GM12878 (cell line): ENCODE results near the gene FBN2. TPM values are rescaled to one million over a fixed set of nuclear protein-coding genes. Genes with fewer than 3 reads are reported as not detected.

ENCODE experiments used
- ATAC-seq: fragments of 200-7000 bp; cut with Tn5 transposase; 3 replicates; pipeline ENCODE4 v1.9.1; 2020; ENCODE audit warnings: mild to moderate bottlenecking, moderate library complexity
- BruUV-seq: library from RNA; stranded (reverse); fragments of 400-500 nt; replicated peaks from 2 replicates; lab custom pipeline; 2021; lab: Mats Ljungman, UMichigan
- CTCF ChIA-PET: fragments of 300-600 bp; sonication (Branson Sonifier 250); formaldehyde crosslinking; extraction: SDS; loops from one replicate; lab custom pipeline; 2021; ENCODE audit warnings: inconsistent platforms; lab: Yijun Ruan, JAX
- POLR2A ChIA-PET: fragments of 350-600 bp; formaldehyde crosslinking; extraction: SDS; loops from one replicate; lab custom pipeline; 2021; ENCODE audit warnings: inconsistent platforms; lab: Charles Lee
- RAD21 ChIA-PET: fragments of 300-600 bp; sonication (Branson Sonifier 250); formaldehyde crosslinking; loops from one replicate; lab custom pipeline; 2023; ENCODE audit warnings: antibody characterized with exemption; ENCODE audit not compliant: unreplicated experiment; lab: Charles Lee
- SMC1A ChIA-PET: fragments of 300-600 bp; sonication (Branson Sonifier 250); formaldehyde crosslinking; loops from one replicate; lab custom pipeline; 2023; ENCODE audit not compliant: unreplicated experiment, uncharacterized antibody; lab: Charles Lee
- DNase-seq: peaks from one replicate; pipeline ENCODE4 v3.0.0-alpha.2; 2011; ENCODE audit warnings: low read depth, low spot score
- FAIRE-seq: peaks from 3 replicates; lab custom pipeline; 2011; peaks lifted over from hg19 to GRCh38; lab: Jason Lieb, UNC
- H2AFZ ChIP-seq: 2 replicates; pipeline ENCODE4 v1.6.0; 2011; ENCODE audit warnings: low read depth, low read length, control low read depth; ENCODE audit not compliant: control insufficient read depth
- H3K27ac ChIP-seq: 2 replicates; pipeline ENCODE4 v1.5.1; 2011; ENCODE audit warnings: control low read depth; ENCODE audit not compliant: control insufficient read depth, insufficient read depth
- H3K27me3 ChIP-seq, 2 experiments: replicated peaks in 1 of 2; 2 replicates each; pipeline versions ENCODE4 v1.6.0 to v1.6.1; 2011; ENCODE audit warnings: low read length in 1 of 2; ENCODE audit not compliant: control insufficient read depth in 2 of 2, insufficient read depth in 2 of 2
- H3K36me3 ChIP-seq, 2 experiments: 2 replicates each; pipeline ENCODE4 v1.5.1; 2011; ENCODE audit warnings: low read length in 1 of 2; ENCODE audit not compliant: control insufficient read depth in 2 of 2, insufficient read depth in 2 of 2
- H3K4me1 ChIP-seq: 2 replicates; pipeline ENCODE4 v1.6.1; 2011; ENCODE audit warnings: mild to moderate bottlenecking, low read length, moderate library complexity, mixed read lengths; ENCODE audit not compliant: control insufficient read depth, insufficient read depth
- H3K4me2 ChIP-seq: 2 replicates; pipeline ENCODE4 v1.6.0; 2011; ENCODE audit warnings: control low read depth; ENCODE audit not compliant: control insufficient read depth, insufficient read depth
- H3K4me3 ChIP-seq: fragments of 200-600 bp; sonication (generic); 2 replicates; pipeline ENCODE4 v1.5.1; 2016
- H3K79me2 ChIP-seq: 2 replicates; pipeline ENCODE4 v1.6.0; 2011; ENCODE audit warnings: low read length; ENCODE audit not compliant: control insufficient read depth, insufficient read depth
- H3K9ac ChIP-seq: 2 replicates; pipeline ENCODE4 v1.8.0; 2011; ENCODE audit warnings: low read length, control low read depth, mixed read lengths; ENCODE audit not compliant: control insufficient read depth, insufficient read depth
- H3K9me3 ChIP-seq: replicated peaks from 3 replicates; pipeline ENCODE4 v1.5.1; 2011; ENCODE audit warnings: mild to moderate bottlenecking, low read length; ENCODE audit not compliant: control insufficient read depth, insufficient read depth
- H4K20me1 ChIP-seq: 2 replicates; pipeline ENCODE4 v1.6.0; 2011; ENCODE audit not compliant: control insufficient read depth, insufficient read depth
- ASH2L ChIP-seq: fragments of 300-600, 200-600 bp; sonication (generic); IDR thresholded peaks from 2 replicates; pipeline ENCODE4 v1.6.1; 2017; ENCODE audit warnings: low read depth, mild to moderate bottlenecking, borderline replicate concordance
- E4F1 ChIP-seq: fragments of 450-650 bp; IDR thresholded peaks from 2 replicates; pipeline ENCODE4 v1.6.1; 2018; ENCODE audit warnings: borderline replicate concordance, mild to moderate bottlenecking; ENCODE audit not compliant: partially characterized antibody
- EGR1 ChIP-seq, 2 experiments: IDR thresholded peaks; 1 replicate in 1 of 2; 2 replicates in 1 of 2; pipeline ENCODE4 v1.6.1; 2011 to 2012; ENCODE audit warnings: low read depth in 2 of 2, low read length in 2 of 2, borderline replicate concordance in 1 of 2, mild to moderate bottlenecking in 1 of 2, moderate library complexity in 1 of 2
- IKZF1 ChIP-seq: fragments of 450-650 bp; conservative IDR thresholded peaks from 2 replicates; pipeline ENCODE4 v1.6.1; 2017; ENCODE audit warnings: antibody characterized with exemption, mild to moderate bottlenecking
- MEF2B ChIP-seq: fragments of 450-650 bp; IDR thresholded peaks from 2 replicates; pipeline ENCODE4 v1.6.1; 2018; ENCODE audit warnings: mild to moderate bottlenecking, moderate library complexity; ENCODE audit not compliant: partially characterized antibody, poor library complexity, severe bottlenecking
- NBN ChIP-seq: fragments of 450-650 bp; IDR thresholded peaks from 2 replicates; pipeline ENCODE4 v1.6.1; 2016
- NFXL1 ChIP-seq: fragments of 450-650 bp; IDR thresholded peaks from 2 replicates; pipeline ENCODE4 v1.6.1; 2017; ENCODE audit warnings: antibody characterized with exemption, mild to moderate bottlenecking, borderline replicate concordance
- RAD21 ChIP-seq: IDR thresholded peaks from 2 replicates; pipeline ENCODE4 v1.6.1; 2011; ENCODE audit warnings: mild to moderate bottlenecking, low read depth, low read length, moderate library complexity; ENCODE audit not compliant: insufficient read depth
- RELA ChIP-seq: fragments of 450-650 bp; IDR thresholded peaks from 2 replicates; pipeline ENCODE4 v1.8.0; 2014; ENCODE audit warnings: borderline replicate concordance; ENCODE audit not compliant: partially characterized antibody
- ZNF592 ChIP-seq: fragments of 450-650 bp; IDR thresholded peaks from 2 replicates; pipeline ENCODE4 v1.6.1; 2017; ENCODE audit warnings: mild to moderate bottlenecking, moderate library complexity
- WGBS: methylation state at CpG from one replicate; pipeline ENCODE4 v1.1.6; 2016; ENCODE audit warnings: low lambda C conversion rate; ENCODE audit not compliant: insufficient replicate concordance, insufficient coverage; ENCODE audit errors: missing lambda C conversion rate; 5-methylcytosine and 5-hydroxymethylcytosine counted together
- in situ Hi-C: fragments of 300-500 bp; cut with MboI; formaldehyde crosslinking; loops from 9 replicates; pipeline ENCODE4 v1.14.3; 2018; ENCODE audit warnings: mixed read lengths
- intact Hi-C: fragments of 100-400 bp; cut with micrococcal nuclease; formaldehyde crosslinking; loops from one replicate; pipeline ENCODE4 v1.14.2; 2022; ENCODE audit not compliant: unreplicated experiment
- polyA plus RNA-seq, 11 experiments: library from polyadenylated mRNA; depleted of rRNA in 4 of 11; unstranded in 6 of 11; stranded (reverse) in 5 of 11; fragments of >200 nt; fragmentation: Nextera tagmentation in 4 of 11; fragmentation: Illumina TruSeq in 1 of 11; extraction: Ambion mirVana in 4 of 11; extraction: Trizol in 1 of 11; gene quantifications; 1 replicate in 1 of 11; 2 replicates in 10 of 11; pipeline versions ENCODE4 v1.2.1 to v1.2.3, GENCODE V29; 2011 to 2016; ENCODE audit warnings: inconsistent platforms in 2 of 11, missing spikeins in 2 of 11, low read depth in 1 of 11
- total RNA-seq, 4 experiments: library from RNA; depleted of rRNA in 3 of 4; stranded (reverse); fragments of >200 nt in 3 of 4; fragmentation: Illumina TruSeq in 1 of 4; extraction: Trizol in 1 of 4; gene quantifications; 2 replicates each; pipeline versions ENCODE4 v1.2.1 to v1.2.3, GENCODE V29; 2013 to 2021

FBN2 gene
- total and polyA plus RNA-seq, 10 of the 15 experiments (the other 5 are each of a cell fraction or from before 2014, with no cell fraction given): 0.01 to 0.98 (median 0.10) TPM; not detected in 3

- ATAC-seq: no peak
- intact Hi-C loops (no loop called here), in situ Hi-C loops (no loop called here)
- TF ChIP-seq RELA (no peak), ASH2L (no peak), E4F1 (no peak), NFXL1 (no peak), ZNF592 (no peak), IKZF1 (no peak), RAD21 (no peak), MEF2B (no peak), EGR1 (IDR thresholded peaks at IDR 0.05; ENCODE audit: borderline replicate concordance in 1 of 2, low read depth in 2 of 2, low read length in 2 of 2) (no peak), NBN (no peak)
- ChIA-PET SMC1A (interaction anchor here (0.9 to 2.6 kb wide), 2 partner anchors 11 to 14 kb away, joined by 3 to 9 read pairs; no protein-coding TSS in a partner anchor), POLR2A (no interaction called here), CTCF (interaction anchor here (0.7 to 0.8 kb wide), 2 partner anchors 26 to 52 kb away, joined by 3 to 4 read pairs; no protein-coding TSS in a partner anchor), RAD21 (no interaction called here)
- Histone ChIP-seq H3K27me3 (no peaks in the 10 kb centered on the region; a peak in 1 of 4 replicates), H4K20me1 (no peaks in the 10 kb centered on the region), H2AFZ (no peak overlapping the region), H3K4me1 (no peaks in the 10 kb centered on the region), H3K27ac (no peak overlapping the region), H3K79me2 (no peaks in the 10 kb centered on the region), H3K36me3 (no peaks in the 10 kb centered on the region), H3K4me3 (no peak overlapping the region), H3K4me2 (no peak overlapping the region), H3K9me3 (no peaks in the 10 kb centered on the region), H3K9ac (no peak overlapping the region)
- no peak for FAIRE-seq
- BruUV-seq: no TSS peak
- 0% methylated on average over 1 of the region's 1 CpG for WGBS
- DNase-seq: no peak
Observed at GRCh38 chr5:128252196-128252595, 285.8 kb downstream of the FBN2 start.
